Measurements from ENCODE around the gene GGCT.

Gene GGCT

GRCh38 chr7:30505174-30505697 is 607 bp upstream of the GGCT start:
- no peak for TF ChIP-seq CTCF (IDR thresholded peaks at IDR 0.05; ENCODE audit: low read depth, low read length)
- peak overlapping the region; percentile 97 for H3K4me3 ChIP-seq (ENCODE audit: low read depth, low read length)

GRCh38 chr7:30503274-30504212 is 1.1 kb downstream of the GGCT start:
- H3K4me3 ChIP-seq (ENCODE audit: low read depth, low read length), result peak overlapping the region; percentile 97
- TF ChIP-seq CTCF (IDR thresholded peaks at IDR 0.05; ENCODE audit: low read depth, low read length), result no peak

- H3K4me3 ChIP-seq (ENCODE audit: low read depth, low read length), result no peak overlapping the region
- TF ChIP-seq CTCF (IDR thresholded peaks at IDR 0.05; ENCODE audit: low read depth, low read length), result no peak
Observed at GRCh38 chr7:30502470-30503251, 2.0 kb downstream of the GGCT start.

GRCh38 chr7:30501264-30501663 is 3.4 kb downstream of the GGCT start:
- no peak for TF ChIP-seq CTCF (IDR thresholded peaks at IDR 0.05; ENCODE audit: low read depth, low read length)
- no peak overlapping the region for H3K4me3 ChIP-seq (ENCODE audit: low read depth, low read length)

- TF ChIP-seq CTCF (IDR thresholded peaks at IDR 0.05; ENCODE audit: low read depth, low read length), result no peak
- no peak overlapping the region for H3K4me3 ChIP-seq (ENCODE audit: low read depth, low read length)
Observed at GRCh38 chr7:30493228-30493627, 11.4 kb downstream of the GGCT start.

- H3K4me3 ChIP-seq (ENCODE audit: low read depth, low read length), result no peak overlapping the region
- no peak for TF ChIP-seq CTCF (IDR thresholded peaks at IDR 0.05; ENCODE audit: low read depth, low read length)
Observed at GRCh38 chr7:30491417-30491816, 13.2 kb downstream of the GGCT start.

Data from WI38 (cell line).